Endothelial cell of umbilical vein (primary cell): ENCODE measurements around the gene RASAL2. TPM values are rescaled to one million over a fixed set of nuclear protein-coding genes. Genes with fewer than 3 reads are reported as not detected.

Source experiments
- BruUV-seq: library from RNA; stranded (reverse); fragments of 400-500 nt; replicated peaks from 2 replicates; lab custom pipeline; 2021; lab: Mats Ljungman, UMichigan
- CTCF ChIA-PET: fragments of 300-600, 350-600 bp; sonication (Branson Sonifier 250); formaldehyde crosslinking; loops from one replicate; lab custom pipeline; 2021; ENCODE audit warnings: antibody characterized with exemption, inconsistent platforms; lab: Charles Lee
- POLR2A ChIA-PET: fragments of 300-600, 350-600 bp; sonication (Branson Sonifier 250); formaldehyde crosslinking; loops from one replicate; lab custom pipeline; 2021; ENCODE audit warnings: antibody characterized with exemption, inconsistent platforms; lab: Charles Lee
- DNase-seq: peaks from one replicate; pipeline ENCODE4 v3.0.0-alpha.2; 2011; ENCODE audit warnings: low read depth, low spot score
- FAIRE-seq: peaks from 2 replicates; lab custom pipeline; 2011; peaks lifted over from hg19 to GRCh38; lab: Jason Lieb, UNC
- H2AFZ ChIP-seq: 2 replicates; pipeline ENCODE4 v1.6.0; 2012; ENCODE audit warnings: low read depth, low read length, control low read depth, inconsistent platforms
- H3K27ac ChIP-seq: 2 replicates; pipeline ENCODE4 v1.5.1; 2011; ENCODE audit warnings: low read depth, mild to moderate bottlenecking, control low read depth, low read length, moderate library complexity; ENCODE audit not compliant: insufficient read depth
- H3K27me3 ChIP-seq, 2 experiments: 2 replicates each; pipeline versions ENCODE4 v1.6.0 to v1.6.1; 2011; ENCODE audit warnings: low read length in 2 of 2, mixed read lengths in 1 of 2; ENCODE audit not compliant: control insufficient read depth in 2 of 2, insufficient read depth in 2 of 2
- H3K36me3 ChIP-seq, 2 experiments: 2 replicates in 1 of 2; 3 replicates in 1 of 2; pipeline ENCODE4 v1.5.1; 2011; ENCODE audit warnings: low read length in 2 of 2, mild to moderate bottlenecking in 1 of 2, moderate library complexity in 1 of 2; ENCODE audit not compliant: control insufficient read depth in 2 of 2, insufficient read depth in 2 of 2; ENCODE audit errors: extremely low read depth in 1 of 2
- H3K4me1 ChIP-seq: 3 replicates; pipeline ENCODE4 v1.5.1; 2011; ENCODE audit warnings: mild to moderate bottlenecking, low read length; ENCODE audit not compliant: control insufficient read depth, insufficient read depth; ENCODE audit errors: extremely low read depth
- H3K4me2 ChIP-seq: 2 replicates; pipeline ENCODE4 v1.6.1; 2011; ENCODE audit warnings: low read length, control low read depth, mixed read lengths; ENCODE audit not compliant: insufficient read depth
- H3K4me3 ChIP-seq, 3 experiments: fragments of 200-600 bp in 1 of 3; sonication (generic), shearing (Covaris generic) in 1 of 3; replicated peaks in 1 of 3; 2 replicates each; pipeline ENCODE4 v1.5.1; 2011 to 2016; ENCODE audit warnings: control low read depth in 3 of 3, low read length in 3 of 3, mild to moderate bottlenecking in 2 of 3, inconsistent platforms in 1 of 3, low read depth in 1 of 3, moderate library complexity in 1 of 3; ENCODE audit not compliant: insufficient read depth in 1 of 3
- H3K79me2 ChIP-seq: 2 replicates; pipeline ENCODE4 v1.6.0; 2012; ENCODE audit warnings: low read length, inconsistent platforms; ENCODE audit not compliant: control insufficient read depth, insufficient read depth
- H3K9ac ChIP-seq: replicated peaks from 2 replicates; pipeline ENCODE3; 2011; ENCODE audit warnings: low read length, control low read depth; ENCODE audit not compliant: insufficient read depth; ENCODE audit errors: extremely low read depth
- H3K9me1 ChIP-seq: replicated peaks from 3 replicates; pipeline ENCODE4 v1.6.0; 2011; ENCODE audit warnings: mild to moderate bottlenecking, low read length; ENCODE audit not compliant: control insufficient read depth, insufficient read depth; ENCODE audit errors: extremely low read depth
- H3K9me3 ChIP-seq: replicated peaks from 2 replicates; pipeline ENCODE4 v1.5.1; 2012; ENCODE audit warnings: low read length, inconsistent platforms; ENCODE audit not compliant: control insufficient read depth, insufficient read depth
- H4K20me1 ChIP-seq: replicated peaks from 2 replicates; pipeline ENCODE3; 2011; ENCODE audit warnings: mild to moderate bottlenecking, low read length; ENCODE audit not compliant: control insufficient read depth, insufficient read depth; ENCODE audit errors: extremely low read depth
- EZH2 ChIP-seq: IDR thresholded peaks from 2 replicates; pipeline ENCODE4 v1.6.1; 2012; ENCODE audit warnings: borderline replicate concordance, low read depth, mild to moderate bottlenecking, moderate library complexity, low read length, inconsistent platforms; ENCODE audit not compliant: severe bottlenecking
- FOS ChIP-seq: IDR thresholded peaks from 2 replicates; pipeline ENCODE4 v1.6.1; 2011; ENCODE audit warnings: mild to moderate bottlenecking, low read length, moderate library complexity, borderline replicate concordance; ENCODE audit not compliant: insufficient read depth
- GATA2 ChIP-seq: IDR thresholded peaks from 2 replicates; pipeline ENCODE4 v1.7.0; 2011; ENCODE audit warnings: low read depth, mild to moderate bottlenecking, moderate library complexity, mixed read lengths, low read length; ENCODE audit not compliant: insufficient read length, insufficient read depth
- JUN ChIP-seq: IDR thresholded peaks from 2 replicates; pipeline ENCODE4 v1.6.1; 2011; ENCODE audit warnings: borderline replicate concordance, low read depth; ENCODE audit not compliant: insufficient read length, insufficient read depth
- MYC ChIP-seq: IDR thresholded peaks from one replicate; pipeline ENCODE4 v1.6.1; 2011; ENCODE audit warnings: mild to moderate bottlenecking, low read depth, low read length
- POLR2A ChIP-seq: IDR thresholded peaks from 2 replicates; pipeline ENCODE4 v1.6.1; 2012; ENCODE audit warnings: low read depth, mild to moderate bottlenecking, control low read depth, low read length
- POLR2AphosphoS5 ChIP-seq: IDR thresholded peaks from 2 replicates; pipeline ENCODE4 v1.6.1; 2012; ENCODE audit warnings: low read depth, mild to moderate bottlenecking, control low read depth, low read length, moderate library complexity; ENCODE audit not compliant: insufficient read depth
- dilution Hi-C: fragments of 300-500 bp; cut with MboI; formaldehyde crosslinking; loops from one replicate; pipeline ENCODE4 v1.15.0; 2019; ENCODE audit warnings: low sequenced_read_pairs; ENCODE audit not compliant: extremely low pct_ligation_motif_present
- intact Hi-C: fragments of 100-400 bp; cut with micrococcal nuclease; formaldehyde crosslinking; loops from one replicate; pipeline ENCODE4 v1.10.0; 2022
- polyA plus RNA-seq, 4 experiments: library from polyadenylated mRNA; depleted of rRNA in 3 of 4; stranded (reverse) in 3 of 4; unstranded in 1 of 4; fragments of >200 nt; gene quantifications; 2 replicates each; pipeline versions ENCODE4 v1.2.1 to v1.2.3, GENCODE V29; 2011 to 2012; ENCODE audit warnings: missing spikeins in 1 of 4
- total RNA-seq: library from RNA; stranded (reverse); gene quantifications from 2 replicates; pipeline ENCODE4 v1.2.3, GENCODE V29; 2021
- TF ChIP-seq, protein P1 (sequence below): IDR thresholded peaks from 2 replicates; pipeline ENCODE4 v1.6.1; 2011; ENCODE audit not compliant: insufficient read depth, insufficient read length
- TF ChIP-seq, protein P2 (sequence below), 2 donors: IDR thresholded peaks; 1 replicate in 1 of 2; 2 replicates in 1 of 2; pipeline ENCODE4 v1.5.1; 2011; ENCODE audit warnings: low read length in 2 of 2, mild to moderate bottlenecking in 2 of 2, moderate library complexity in 2 of 2, control low read depth in 1 of 2, inconsistent platforms in 1 of 2, low read depth in 1 of 2; ENCODE audit not compliant: insufficient read depth in 1 of 2; ENCODE audit errors: extremely low read depth in 1 of 2

The RASAL2 gene
- total and polyA plus RNA-seq, 2 donors (not counting 3 experiments of a cell fraction or from before 2014, with no cell fraction given) = 12.5 to 15.5 TPM

DNA sequence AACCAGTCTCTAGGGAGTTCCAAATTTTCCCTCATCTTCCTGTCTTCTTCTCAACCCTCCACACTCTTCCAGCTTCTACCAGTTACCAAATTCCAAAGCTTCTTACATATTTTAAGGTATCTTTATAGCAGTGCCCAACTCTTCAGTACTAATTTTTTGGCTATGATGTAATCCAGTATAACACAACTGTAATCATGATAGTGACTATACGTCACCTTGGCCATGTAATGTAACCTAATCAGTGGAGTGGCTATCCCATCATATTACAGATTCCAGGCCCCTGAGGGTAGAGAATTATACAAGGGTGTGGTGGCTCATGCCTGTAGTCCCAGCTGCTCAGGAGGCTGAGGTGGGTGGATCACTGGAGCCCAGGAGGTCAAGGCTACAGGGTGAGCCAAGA, 259.6 kb downstream of the RASAL2 start:
- no peak for TF ChIP-seq MYC
- TF ChIP-seq, protein P1, sequence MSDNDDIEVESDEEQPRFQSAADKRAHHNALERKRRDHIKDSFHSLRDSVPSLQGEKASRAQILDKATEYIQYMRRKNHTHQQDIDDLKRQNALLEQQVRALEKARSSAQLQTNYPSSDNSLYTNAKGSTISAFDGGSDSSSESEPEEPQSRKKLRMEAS = no peak
- no peak for TF ChIP-seq EZH2
- no peak for TF ChIP-seq POLR2A
- no peak for TF ChIP-seq FOS
- no peak for TF ChIP-seq JUN
- TF ChIP-seq POLR2AphosphoS5 = no peak
- TF ChIP-seq GATA2 = no peak
- TF ChIP-seq, protein P2, sequence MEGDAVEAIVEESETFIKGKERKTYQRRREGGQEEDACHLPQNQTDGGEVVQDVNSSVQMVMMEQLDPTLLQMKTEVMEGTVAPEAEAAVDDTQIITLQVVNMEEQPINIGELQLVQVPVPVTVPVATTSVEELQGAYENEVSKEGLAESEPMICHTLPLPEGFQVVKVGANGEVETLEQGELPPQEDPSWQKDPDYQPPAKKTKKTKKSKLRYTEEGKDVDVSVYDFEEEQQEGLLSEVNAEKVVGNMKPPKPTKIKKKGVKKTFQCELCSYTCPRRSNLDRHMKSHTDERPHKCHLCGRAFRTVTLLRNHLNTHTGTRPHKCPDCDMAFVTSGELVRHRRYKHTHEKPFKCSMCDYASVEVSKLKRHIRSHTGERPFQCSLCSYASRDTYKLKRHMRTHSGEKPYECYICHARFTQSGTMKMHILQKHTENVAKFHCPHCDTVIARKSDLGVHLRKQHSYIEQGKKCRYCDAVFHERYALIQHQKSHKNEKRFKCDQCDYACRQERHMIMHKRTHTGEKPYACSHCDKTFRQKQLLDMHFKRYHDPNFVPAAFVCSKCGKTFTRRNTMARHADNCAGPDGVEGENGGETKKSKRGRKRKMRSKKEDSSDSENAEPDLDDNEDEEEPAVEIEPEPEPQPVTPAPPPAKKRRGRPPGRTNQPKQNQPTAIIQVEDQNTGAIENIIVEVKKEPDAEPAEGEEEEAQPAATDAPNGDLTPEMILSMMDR (IDR thresholded peaks at IDR 0.05; ENCODE audit: extremely low read depth in 1 of 2, insufficient read depth in 1 of 2, low read depth in 1 of 2, low read length in 2 of 2) = no peak
- Histone ChIP-seq H3K4me2 (no peak overlapping the region), H3K9ac (no peak overlapping the region), H3K4me3 (no peak overlapping the region), H3K4me1 (no peaks in the 10 kb centered on the region), H3K27ac (no peak overlapping the region), H3K27me3 (no peaks in the 10 kb centered on the region), H4K20me1 (no peaks in the 10 kb centered on the region), H3K9me1 (no peaks in the 10 kb centered on the region), H3K9me3 (no peaks in the 10 kb centered on the region), H2AFZ (no peak overlapping the region), H3K79me2 (no peaks in the 10 kb centered on the region), H3K36me3 (no peaks in the 10 kb centered on the region)
- BruUV-seq = no TSS peak
- ChIA-PET POLR2A (no interaction called here), CTCF (interaction anchor here (1.6 kb wide), 1 partner anchor 54 kb away, joined by 4 read pairs; no protein-coding TSS in a partner anchor)
- DNase-seq (no peak), FAIRE-seq (no peak)
- intact Hi-C loops (no loop called here), dilution Hi-C loops (no loop called here)
